CD14-positive monocyte (primary cell): ENCODE data around the gene SLC25A5. TPM values are rescaled to one million over a fixed set of nuclear protein-coding genes. Genes with fewer than 3 reads are reported as not detected.

ENCODE experiments used
- DNase-seq, 3 donors: peaks; one replicate each; pipeline ENCODE4 v3.0.0-alpha.2; 2011 to 2022
- H2AFZ ChIP-seq: 2 replicates; pipeline ENCODE4 v1.6.0; 2012; ENCODE audit warnings: mild to moderate bottlenecking, low read depth, low read length, inconsistent platforms; ENCODE audit not compliant: insufficient read depth, poor library complexity, severe bottlenecking
- H3K27ac ChIP-seq, 2 donors: 1 replicate in 1 of 2; 2 replicates in 1 of 2; pipeline ENCODE4 v1.5.1; 2012 to 2013; ENCODE audit warnings: low read length in 2 of 2, control low read depth in 1 of 2, inconsistent platforms in 1 of 2, low read depth in 1 of 2, mild to moderate bottlenecking in 1 of 2
- H3K27me3 ChIP-seq, 2 donors: one replicate each; pipeline versions ENCODE4 v1.6.0 to v1.6.1; 2011 to 2013; ENCODE audit warnings: low read length in 2 of 2; ENCODE audit not compliant: control insufficient read depth in 2 of 2, insufficient read depth in 2 of 2
- H3K36me3 ChIP-seq, 2 donors: replicated peaks in 1 of 2; 1 replicate in 1 of 2; 2 replicates in 1 of 2; pipeline versions ENCODE4 v1.5.1 to v1.6.1; 2012 to 2013; ENCODE audit warnings: low read length in 2 of 2, control low read depth in 1 of 2, inconsistent platforms in 1 of 2, mild to moderate bottlenecking in 1 of 2; ENCODE audit not compliant: insufficient read depth in 2 of 2, control insufficient read depth in 1 of 2
- H3K4me1 ChIP-seq, 2 donors: 1 replicate in 1 of 2; 2 replicates in 1 of 2; pipeline versions ENCODE4 v1.5.1 to v1.6.1; 2012 to 2013; ENCODE audit warnings: low read length in 2 of 2, control low read depth in 1 of 2, inconsistent platforms in 1 of 2, mild to moderate bottlenecking in 1 of 2, moderate library complexity in 1 of 2; ENCODE audit not compliant: insufficient read depth in 2 of 2, control insufficient read depth in 1 of 2
- H3K4me2 ChIP-seq: replicated peaks from 2 replicates; pipeline ENCODE3; 2012; ENCODE audit warnings: low read length, moderate library complexity, mild to moderate bottlenecking; ENCODE audit not compliant: poor library complexity, severe bottlenecking; ENCODE audit errors: extremely low read depth
- H3K4me3 ChIP-seq, 3 experiments: fragments of 200-600 bp in 1 of 3; sonication (generic) in 1 of 3; replicated peaks in 1 of 3; 1 replicate in 2 of 3; 2 replicates in 1 of 3; pipeline ENCODE4 v1.5.1; 2011 to 2013; ENCODE audit warnings: low read length in 3 of 3, mild to moderate bottlenecking in 3 of 3, control low read depth in 2 of 3, low read depth in 2 of 3, inconsistent platforms in 1 of 3, moderate library complexity in 1 of 3
- H3K79me2 ChIP-seq: 2 replicates; pipeline ENCODE4 v1.6.0; 2012; ENCODE audit warnings: mild to moderate bottlenecking, control low read depth, inconsistent platforms, low read length, moderate library complexity; ENCODE audit not compliant: insufficient read depth
- H3K9ac ChIP-seq: 2 replicates; pipeline ENCODE4 v1.6.0; 2017; ENCODE audit warnings: low read length, mild to moderate bottlenecking; ENCODE audit not compliant: insufficient read depth, poor library complexity, severe bottlenecking
- H3K9me3 ChIP-seq, 2 donors: replicated peaks in 1 of 2; 1 replicate in 1 of 2; 2 replicates in 1 of 2; pipeline versions ENCODE4 v1.5.1 to v1.6.1; 2012 to 2013; ENCODE audit warnings: low read length in 2 of 2, control low read depth in 1 of 2; ENCODE audit not compliant: control insufficient read depth in 1 of 2, insufficient read depth in 1 of 2
- H4K20me1 ChIP-seq: 2 replicates; pipeline ENCODE4 v1.6.0; 2012; ENCODE audit warnings: mild to moderate bottlenecking, low read length, control low read depth, moderate library complexity; ENCODE audit not compliant: insufficient read depth
- H3K27ac Mint-ChIP-seq, 7 donors: one replicate each; pipeline ENCODE4 v1.8.0; 2020; ENCODE audit warnings: mild to moderate bottlenecking in 7 of 7, mixed read lengths in 7 of 7, moderate library complexity in 6 of 7, inconsistent platforms in 2 of 7
- H3K27me3 Mint-ChIP-seq, 3 donors: one replicate each; pipeline ENCODE4 v1.8.0; 2021 to 2022; ENCODE audit warnings: low read depth in 3 of 3, mild to moderate bottlenecking in 3 of 3, mixed read lengths in 3 of 3, moderate library complexity in 3 of 3, inconsistent platforms in 1 of 3
- H3K36me3 Mint-ChIP-seq, 2 donors: one replicate each; pipeline ENCODE4 v1.8.0; 2020; ENCODE audit warnings: mixed read lengths in 2 of 2, inconsistent platforms in 1 of 2, mild to moderate bottlenecking in 1 of 2
- H3K4me1 Mint-ChIP-seq: one replicate; pipeline ENCODE4 v1.8.0; 2020; ENCODE audit warnings: mild to moderate bottlenecking, mixed read lengths
- H3K4me3 Mint-ChIP-seq, 2 donors: one replicate each; pipeline ENCODE4 v1.8.0; 2020; ENCODE audit warnings: mild to moderate bottlenecking in 2 of 2, mixed read lengths in 2 of 2, moderate library complexity in 1 of 2
- H3K9me3 Mint-ChIP-seq, 7 donors: one replicate each; pipeline ENCODE4 v1.8.0; 2020 to 2022; ENCODE audit warnings: mixed read lengths in 7 of 7, mild to moderate bottlenecking in 6 of 7, moderate library complexity in 6 of 7, inconsistent platforms in 2 of 7
- WGBS: methylation state at CpG from one replicate; pipeline ENCODE4 v1.1.5; 2013; ENCODE audit warnings: missing lambda C conversion rate; ENCODE audit not compliant: insufficient coverage; 5-methylcytosine and 5-hydroxymethylcytosine counted together
- intact Hi-C, 2 donors: fragments of 100-400 bp; cut with micrococcal nuclease; formaldehyde crosslinking; loops; one replicate each; pipeline versions ENCODE4 v1.15.0 to v1.15.1; 2023
- polyA plus RNA-seq, 3 donors: library from polyadenylated mRNA; depleted of rRNA in 1 of 3; unstranded in 2 of 3; stranded (reverse) in 1 of 3; fragments of 300-500 nt in 2 of 3; fragments of >200 nt in 1 of 3; fragmentation: Illumina TruSeq in 2 of 3; gene quantifications; 1 replicate in 2 of 3; 2 replicates in 1 of 3; pipeline ENCODE4 v1.2.3, GENCODE V29; 2012 to 2021
- TF ChIP-seq, protein P1 (sequence below): fragments of 200-600 bp; IDR thresholded peaks from one replicate; pipeline ENCODE4 v1.8.0; 2022; ENCODE audit warnings: antibody characterized with exemption, mild to moderate bottlenecking

SLC25A5 gene
- polyA plus RNA-seq, 3 donors, result 436 to 491 (median 468) TPM

DNA sequence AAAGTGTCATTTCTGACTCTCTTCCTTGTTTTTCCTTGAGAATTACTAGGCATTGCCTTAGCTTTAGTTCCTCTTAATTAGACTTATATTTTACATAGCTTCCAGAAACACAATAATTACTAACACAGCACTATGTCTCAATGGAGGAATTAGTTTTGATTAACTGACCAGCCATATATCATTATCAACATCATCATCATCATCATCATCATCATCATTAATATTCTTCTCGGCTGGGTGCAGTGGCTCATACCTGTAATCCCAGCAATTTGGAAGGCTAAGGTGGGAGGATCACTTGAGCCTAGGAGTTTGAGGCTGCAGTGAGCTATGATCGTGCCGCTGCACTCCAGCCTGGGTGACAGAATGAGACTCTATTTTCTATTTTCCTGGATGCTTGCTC, 2.7 kb upstream of the SLC25A5 start:
- H3K36me3 Mint-ChIP-seq, result peaks cover under 1 to 12% of the 10 kb centered on the region in 2 donors
- no peak overlapping the region for H3K27ac Mint-ChIP-seq
- peaks cover 12% of the 10 kb centered on the region for H3K4me1 Mint-ChIP-seq
- Histone ChIP-seq H4K20me1 (peaks cover 16% of the 10 kb centered on the region), H3K27ac (no peak overlapping the region), H3K4me1 (peaks cover 12 to 14% of the 10 kb centered on the region in 2 donors), H3K9me3 (no peaks in the 10 kb centered on the region), H3K9ac (no peak overlapping the region), H2AFZ (no peak overlapping the region), H3K79me2 (peaks cover 10% of the 10 kb centered on the region), H3K4me2 (no peak overlapping the region), H3K4me3 (no peak overlapping the region), H3K27me3 (no peaks in the 10 kb centered on the region), H3K36me3 (peaks cover 10 to 12% of the 10 kb centered on the region in 2 donors)
- WGBS, result no CpG with 5 or more reads among the region's 3 CpGs
- intact Hi-C loops, result loop anchor here in 1 of 2 donors (10.0 kb wide), 1 partner anchor 479 kb away; the partner anchor contains the start of gene NKAP
- TF ChIP-seq, protein P1, sequence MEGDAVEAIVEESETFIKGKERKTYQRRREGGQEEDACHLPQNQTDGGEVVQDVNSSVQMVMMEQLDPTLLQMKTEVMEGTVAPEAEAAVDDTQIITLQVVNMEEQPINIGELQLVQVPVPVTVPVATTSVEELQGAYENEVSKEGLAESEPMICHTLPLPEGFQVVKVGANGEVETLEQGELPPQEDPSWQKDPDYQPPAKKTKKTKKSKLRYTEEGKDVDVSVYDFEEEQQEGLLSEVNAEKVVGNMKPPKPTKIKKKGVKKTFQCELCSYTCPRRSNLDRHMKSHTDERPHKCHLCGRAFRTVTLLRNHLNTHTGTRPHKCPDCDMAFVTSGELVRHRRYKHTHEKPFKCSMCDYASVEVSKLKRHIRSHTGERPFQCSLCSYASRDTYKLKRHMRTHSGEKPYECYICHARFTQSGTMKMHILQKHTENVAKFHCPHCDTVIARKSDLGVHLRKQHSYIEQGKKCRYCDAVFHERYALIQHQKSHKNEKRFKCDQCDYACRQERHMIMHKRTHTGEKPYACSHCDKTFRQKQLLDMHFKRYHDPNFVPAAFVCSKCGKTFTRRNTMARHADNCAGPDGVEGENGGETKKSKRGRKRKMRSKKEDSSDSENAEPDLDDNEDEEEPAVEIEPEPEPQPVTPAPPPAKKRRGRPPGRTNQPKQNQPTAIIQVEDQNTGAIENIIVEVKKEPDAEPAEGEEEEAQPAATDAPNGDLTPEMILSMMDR, result no peak
- H3K9me3 Mint-ChIP-seq, result peaks cover 0 to 8% (median 2%) of the 10 kb centered on the region in 7 donors
- peaks cover 0 to 5% (median 2%) of the 10 kb centered on the region in 3 donors for H3K27me3 Mint-ChIP-seq
- no peak overlapping the region for H3K4me3 Mint-ChIP-seq
- DNase-seq, result no peak

DNA sequence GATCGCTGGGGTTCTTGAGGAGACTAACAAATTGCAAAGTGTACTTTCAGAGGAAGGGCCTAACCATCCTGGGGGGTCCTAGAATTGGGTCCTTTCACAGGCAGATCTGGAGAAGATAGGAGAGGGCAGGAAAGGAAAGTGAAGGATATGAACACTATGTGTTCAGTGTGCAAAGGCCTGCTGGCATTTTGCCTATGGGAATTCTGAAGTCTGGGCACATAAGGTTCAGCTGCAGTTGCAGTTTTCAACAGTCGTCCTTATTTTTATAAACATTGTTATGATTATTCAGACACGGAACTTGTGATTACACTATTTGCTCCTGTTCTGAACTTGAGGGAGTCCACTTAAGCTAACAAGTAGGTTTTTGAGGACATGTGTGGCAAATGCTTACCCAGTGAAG, 1.3 kb upstream of the SLC25A5 start:
- Histone ChIP-seq H3K4me2 (no peak overlapping the region), H3K9ac (no peak overlapping the region), H2AFZ (no peak overlapping the region), H3K9me3 (no peaks in the 10 kb centered on the region), H3K27ac (no peak overlapping the region), H3K79me2 (peaks cover 10% of the 10 kb centered on the region), H3K36me3 (peaks cover 13 to 21% of the 10 kb centered on the region in 2 donors), H3K4me3 (no peak overlapping the region), H3K4me1 (peaks cover 12 to 14% of the 10 kb centered on the region in 2 donors), H4K20me1 (peaks cover 16% of the 10 kb centered on the region), H3K27me3 (no peaks in the 10 kb centered on the region)
- H3K27me3 Mint-ChIP-seq, result peaks cover 0 to 5% (median 2%) of the 10 kb centered on the region in 3 donors
- intact Hi-C loops, result loop anchor here in 1 of 2 donors (10.0 kb wide), 1 partner anchor 478 kb away; the partner anchor contains the start of gene NKAP
- H3K36me3 Mint-ChIP-seq, result peaks cover 8 to 24% of the 10 kb centered on the region in 2 donors
- WGBS, result no CpG with 5 or more reads among the region's 3 CpGs
- TF ChIP-seq, protein P1, result no peak
- peaks cover 12% of the 10 kb centered on the region for H3K4me1 Mint-ChIP-seq
- no peak overlapping the region for H3K4me3 Mint-ChIP-seq
- peaks cover 0 to 8% (median 2%) of the 10 kb centered on the region in 7 donors for H3K9me3 Mint-ChIP-seq
- H3K27ac Mint-ChIP-seq, result no peak overlapping the region
- no peak for DNase-seq
